ENCODE results near the gene INSR. TPM values are rescaled to one million over a fixed set of nuclear protein-coding genes. Genes with fewer than 3 reads are reported as not detected.
"Not testable (repeated sequence)": the region's sequence is repeated elsewhere in the genome, so short reads cannot be mapped to it uniquely, and the experiment has no call there.

The INSR gene
- total RNA-seq, 1 donor from 2014 or later: 14.1 TPM

- Mint-ChIP-seq H3K27ac (ENCODE audit: unreplicated experiment) (no peak overlapping the region), H3K27me3 (ENCODE audit: low read depth) (peaks cover 14% of the 10 kb centered on the region), H3K4me1 (no peaks in the 10 kb centered on the region), H3K9me3 (peaks cover 11% of the 10 kb centered on the region), H3K36me3 (ENCODE audit: low read depth) (no peaks in the 10 kb centered on the region), H3K4me3 (no peak overlapping the region)
- no peak for DNase-seq (ENCODE audit: low read depth, low spot score)
- TF ChIP-seq CTCF (conservative IDR thresholded peaks at IDR 0.05): peak; percentile 53
Observed at GRCh38 chr19:7326105-7326877, 32.1 kb upstream of the INSR start.

DNA sequence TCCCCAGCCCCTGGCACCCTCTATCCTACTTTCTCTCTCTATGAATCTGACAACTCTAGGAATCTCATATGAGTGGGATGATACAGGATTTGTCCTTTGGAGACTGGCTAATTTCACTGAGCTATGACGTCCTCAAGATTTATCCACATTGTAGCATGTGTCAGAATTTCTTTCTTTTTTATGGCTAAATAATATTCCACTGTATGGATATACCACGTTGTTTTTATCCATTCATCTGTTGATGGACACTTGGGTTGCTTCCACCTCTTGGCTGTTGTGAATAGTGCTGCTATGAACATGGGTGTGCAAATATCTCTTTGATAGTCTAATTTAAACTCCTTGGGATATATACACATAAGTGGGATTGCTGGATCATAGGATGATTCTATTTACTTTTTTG lies 24.0 kb upstream of the INSR start:
- peaks cover 3% of the 10 kb centered on the region for H3K27me3 Mint-ChIP-seq (ENCODE audit: low read depth)
- TF ChIP-seq CTCF (conservative IDR thresholded peaks at IDR 0.05): no peak
- peaks cover 7% of the 10 kb centered on the region for H3K9me3 Mint-ChIP-seq
- no peak for DNase-seq (ENCODE audit: low read depth, low spot score)
- no peak overlapping the region for H3K27ac Mint-ChIP-seq (ENCODE audit: unreplicated experiment)
- H3K36me3 Mint-ChIP-seq (ENCODE audit: low read depth): no peaks in the 10 kb centered on the region
- no peaks in the 10 kb centered on the region for H3K4me1 Mint-ChIP-seq
- H3K4me3 Mint-ChIP-seq: no peak overlapping the region

DNA sequence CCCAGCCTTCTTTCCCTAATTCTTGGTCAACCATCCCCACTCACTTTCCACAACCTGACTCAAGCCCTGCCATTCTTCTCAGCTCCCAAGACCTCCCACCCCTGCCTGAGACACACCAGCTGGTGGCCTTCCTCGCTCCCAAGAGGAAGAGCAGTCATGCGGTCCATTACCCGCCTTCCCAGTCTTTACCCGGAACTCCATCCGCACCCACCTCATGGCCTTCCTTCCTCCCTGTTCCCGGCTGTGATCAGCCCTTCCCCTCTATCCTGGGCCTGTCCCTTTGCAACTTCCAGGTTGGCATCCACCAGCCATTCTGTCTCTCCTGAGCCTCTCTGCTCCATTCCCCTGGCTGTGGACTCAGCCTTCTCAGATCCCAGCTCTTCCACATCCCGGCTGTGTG lies 18.6 kb upstream of the INSR start:
- no peak for DNase-seq (ENCODE audit: low read depth, low spot score)
- no peak overlapping the region for H3K4me3 Mint-ChIP-seq

DNA sequence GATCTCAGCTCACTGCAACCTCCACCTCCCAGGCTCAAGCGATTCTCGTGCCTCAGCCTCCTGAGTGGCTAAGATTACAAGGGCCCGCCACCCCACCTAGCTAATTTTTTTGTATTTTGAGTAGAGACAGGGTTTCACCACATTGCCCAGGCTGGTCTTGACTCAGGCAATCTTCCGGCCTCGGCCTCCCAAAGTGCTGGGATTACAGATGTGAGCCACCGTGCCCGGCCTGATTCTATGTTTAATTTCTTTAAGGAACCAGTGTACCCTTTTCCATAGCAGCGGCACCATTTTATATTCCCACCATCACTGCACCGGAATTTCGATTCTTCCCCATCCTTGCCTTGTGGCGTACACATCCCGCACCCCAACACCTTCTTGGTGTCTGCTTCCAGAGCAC lies 17.7 kb upstream of the INSR start:
- no peak for TF ChIP-seq CTCF (conservative IDR thresholded peaks at IDR 0.05)

More for the DNA sequence above, 18.6 kb upstream of the INSR start:
- TF ChIP-seq CTCF (conservative IDR thresholded peaks at IDR 0.05): no peak
- H3K27me3 Mint-ChIP-seq (ENCODE audit: low read depth): peaks cover 5% of the 10 kb centered on the region
- H3K27ac Mint-ChIP-seq (ENCODE audit: unreplicated experiment): no peak overlapping the region
- no peaks in the 10 kb centered on the region for H3K4me1 Mint-ChIP-seq
- H3K9me3 Mint-ChIP-seq: peaks cover 2% of the 10 kb centered on the region
- H3K36me3 Mint-ChIP-seq (ENCODE audit: low read depth): no peaks in the 10 kb centered on the region

DNA sequence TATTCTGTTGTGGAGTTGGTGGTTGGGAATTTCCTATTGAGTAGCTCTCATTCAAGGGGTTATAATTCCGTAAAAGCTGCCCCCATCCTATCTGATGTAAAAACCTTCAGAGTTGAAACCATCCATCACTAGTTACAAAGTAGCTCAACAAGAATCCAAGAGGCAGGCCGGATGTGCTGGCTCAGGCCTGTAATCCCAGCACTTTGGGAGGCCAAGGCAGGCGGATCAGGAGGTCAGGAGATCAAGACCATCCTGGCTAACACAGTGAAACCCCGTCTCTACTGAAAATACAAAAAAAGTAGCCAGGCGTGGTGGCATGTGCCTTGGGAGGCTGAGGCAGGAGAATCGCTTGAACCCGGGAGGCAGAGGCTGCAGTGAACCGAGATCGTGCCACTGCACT lies 14.1 kb upstream of the INSR start:
- not testable (repeated sequence) for H3K27ac Mint-ChIP-seq (ENCODE audit: unreplicated experiment); H3K4me3 Mint-ChIP-seq; DNase-seq (ENCODE audit: low read depth, low spot score); H3K36me3 Mint-ChIP-seq (ENCODE audit: low read depth); H3K9me3 Mint-ChIP-seq; H3K27me3 Mint-ChIP-seq (ENCODE audit: low read depth); H3K4me1 Mint-ChIP-seq

More for the DNA sequence above, 17.7 kb upstream of the INSR start:
- Mint-ChIP-seq H3K27me3 (ENCODE audit: low read depth) (peaks cover 5% of the 10 kb centered on the region), H3K4me3 (no peak overlapping the region), H3K4me1 (no peaks in the 10 kb centered on the region), H3K27ac (ENCODE audit: unreplicated experiment) (no peak overlapping the region), H3K36me3 (ENCODE audit: low read depth) (no peaks in the 10 kb centered on the region), H3K9me3 (peaks cover 2% of the 10 kb centered on the region)
- DNase-seq (ENCODE audit: low read depth, low spot score): no peak

GRCh38 chr19:7307590-7308218 lies 13.5 kb upstream of the INSR start:
- H3K27me3 Mint-ChIP-seq (ENCODE audit: low read depth): peaks cover 9% of the 10 kb centered on the region
- no peak for TF ChIP-seq CTCF (conservative IDR thresholded peaks at IDR 0.05)
- no peaks in the 10 kb centered on the region for H3K36me3 Mint-ChIP-seq (ENCODE audit: low read depth)

More at GRCh38 chr19:7307590-7308218, 13.5 kb upstream of the INSR start:
- Mint-ChIP-seq H3K4me1 (no peaks in the 10 kb centered on the region), H3K27ac (ENCODE audit: unreplicated experiment) (no peak overlapping the region), H3K4me3 (no peak overlapping the region), H3K9me3 (no peaks in the 10 kb centered on the region)
- DNase-seq (ENCODE audit: low read depth, low spot score): no peak
